Motor neuron (in vitro differentiated cells): ENCODE measurements around the gene LEMD3. TPM values are rescaled to one million over a fixed set of nuclear protein-coding genes. Genes with fewer than 3 reads are reported as not detected.
"Not testable (repeated sequence)": the region's sequence is repeated elsewhere in the genome, so short reads cannot be mapped to it uniquely, and the experiment has no call there.

Experiments
- ATAC-seq, 8 experiments: fragments of 200-7000 bp; cut with Tn5 transposase; replicated peaks in 6 of 8; 2 replicates each; pipeline ENCODE4 v1.8.0; 2021; ENCODE audit warnings: mild to moderate bottlenecking in 8 of 8, moderate library complexity in 8 of 8
- H3K27ac ChIP-seq, 2 donors: fragments of 250-450 bp; sonication (Bioruptor Pico); 2 replicates each; pipeline ENCODE4 v1.9.0; 2021; ENCODE audit warnings: antibody characterized with exemption in 2 of 2, mild to moderate bottlenecking in 2 of 2, moderate library complexity in 1 of 2
- H3K4me1 ChIP-seq, 2 donors: fragments of 250-450 bp; sonication (Bioruptor Pico); replicated peaks in 1 of 2; 2 replicates each; pipeline ENCODE4 v1.6.1; 2021; ENCODE audit warnings: antibody characterized with exemption in 2 of 2, mild to moderate bottlenecking in 2 of 2, moderate library complexity in 1 of 2
- H3K4me3 ChIP-seq, 5 donors: fragments of 250-450 bp; sonication (Bioruptor Pico); 2 replicates each; pipeline ENCODE4 v1.9.0; 2021; ENCODE audit warnings: antibody characterized with exemption in 5 of 5, mild to moderate bottlenecking in 5 of 5, moderate library complexity in 4 of 5
- WGBS, 10 experiments: fragments of 450-650 bp; shearing (Covaris generic); methylation state at CpG; one replicate each; pipeline ENCODE4 v1.0.0; 2022; 5-methylcytosine and 5-hydroxymethylcytosine counted together
- in situ Hi-C, 9 experiments: fragments of 400-800 bp; cut with MboI; loops; one replicate each; pipeline ENCODE4 v1.15.0; 2021; ENCODE audit warnings: low sequenced_read_pairs in 9 of 9, low pct_unique_long_range_greater_than_20kb in 2 of 9; ENCODE audit not compliant: unreplicated experiment in 9 of 9
- total RNA-seq, 8 experiments: library from RNA; unstranded; fragments of 300-600 nt; gene quantifications; 2 replicates each; pipeline versions ENCODE4 v1.2.3 to v1.2.4, GENCODE V29; 2022

The LEMD3 gene
- total RNA-seq, 8 experiments from 2014 or later = 9.6 to 27.4 (median 22.5) TPM

GRCh38 chr12:65280306-65280705 lies 110.9 kb downstream of the LEMD3 start:
- Histone ChIP-seq H3K4me3 (no peak overlapping the region), H3K4me1 (peaks cover 0 to 5% of the 10 kb centered on the region in 2 donors), H3K27ac (no peak overlapping the region)
- in situ Hi-C loops = no loop called here
- 61 to 92% (median 77%) methylated on average over 1 to 3 of the region's 3 CpGs; no CpG with 5 or more reads in 1 of the 10 experiments for WGBS, 10 experiments
- ATAC-seq = no peak

- Histone ChIP-seq H3K27ac (no peak overlapping the region), H3K4me1 (peaks cover 0 to 4% of the 10 kb centered on the region in 2 donors), H3K4me3 (no peak overlapping the region)
- no peak for ATAC-seq
- 71 to 100% (median 84%) methylated on average over 1 of the region's 1 CpG; no CpG with 5 or more reads in 2 of the 10 experiments for WGBS, 10 experiments
- in situ Hi-C loops = no loop called here
Observed at GRCh38 chr12:65282840-65283239, 113.5 kb downstream of the LEMD3 start.

- H3K4me3 ChIP-seq, ATAC-seq, H3K27ac ChIP-seq, in situ Hi-C loops, H3K4me1 ChIP-seq: not testable (repeated sequence)
- WGBS, 10 experiments = 75 to 100% (median 93%) methylated on average over 1 to 6 of the region's 7 CpGs; no CpG with 5 or more reads in 1 of the 10 experiments
Observed at GRCh38 chr12:65285532-65285931, 116.1 kb downstream of the LEMD3 start.

- ATAC-seq = no peak
- Histone ChIP-seq H3K27ac (no peak overlapping the region), H3K4me3 (no peak overlapping the region), H3K4me1 (no peaks in the 10 kb centered on the region)
- in situ Hi-C loops = no loop called here
- WGBS, 10 experiments = 43 to 100% (median 89%) methylated on average over 1 to 2 of the region's 2 CpGs; no CpG with 5 or more reads in 4 of the 10 experiments
Observed at GRCh38 chr12:65287426-65287825, 118.0 kb downstream of the LEMD3 start.

- no peaks in the 10 kb centered on the region for H3K4me1 ChIP-seq
- WGBS, 10 experiments = 90 to 100% (median 100%) methylated on average over 1 to 2 of the region's 2 CpGs; no CpG with 5 or more reads in 1 of the 10 experiments
- in situ Hi-C loops = no loop called here
- no peak overlapping the region for H3K27ac ChIP-seq
- ATAC-seq = no peak
- H3K4me3 ChIP-seq = no peak overlapping the region
Observed at GRCh38 chr12:65292241-65292640, 122.9 kb downstream of the LEMD3 start.

- ATAC-seq = no peak
- Histone ChIP-seq H3K4me3 (no peak overlapping the region), H3K4me1 (no peaks in the 10 kb centered on the region), H3K27ac (no peak overlapping the region)
- 83 to 100% (median 100%) methylated on average over 1 of the region's 1 CpG; no CpG with 5 or more reads in 5 of the 10 experiments for WGBS, 10 experiments
- in situ Hi-C loops = no loop called here
Observed at GRCh38 chr12:65293735-65294134, 124.4 kb downstream of the LEMD3 start.

- Histone ChIP-seq H3K4me1 (no peaks in the 10 kb centered on the region), H3K27ac (no peak overlapping the region), H3K4me3 (no peak overlapping the region)
- 87 to 100% (median 96%) methylated on average over 1 to 4 of the region's 4 CpGs; no CpG with 5 or more reads in 1 of the 10 experiments for WGBS, 10 experiments
- in situ Hi-C loops = no loop called here
- no peak for ATAC-seq
Observed at GRCh38 chr12:65294641-65295262, 125.4 kb downstream of the LEMD3 start.

- Histone ChIP-seq H3K27ac (no peak overlapping the region), H3K4me3 (no peak overlapping the region), H3K4me1 (no peaks in the 10 kb centered on the region)
- in situ Hi-C loops = no loop called here
- no peak for ATAC-seq
- 78 to 100% (median 100%) methylated on average over 1 of the region's 1 CpG; no CpG with 5 or more reads in 2 of the 10 experiments for WGBS, 10 experiments
Observed at GRCh38 chr12:65296508-65297265, 127.3 kb downstream of the LEMD3 start.

Other genes starting within 250 kb of the LEMD3 start
- under 1 TPM in 5 of 8 experiments, not detected in 3; 0.19 to 0.50 (median 0.36) TPM for gene WIF1, start 48.3 kb upstream of the LEMD3 start, total RNA-seq
- 10 to 100 TPM in 2 of 8 experiments, 1 to 10 TPM in 6; 1.4 to 14.8 (median 2.3) TPM for gene MSRB3, start 109.1 kb downstream of the LEMD3 start, total RNA-seq